A549 (cell line): ENCODE data around the gene UPK3A. TPM values are rescaled to one million over a fixed set of nuclear protein-coding genes. Genes with fewer than 3 reads are reported as not detected.
A peak's percentile ranks its signal among the peaks of the same experiment; 100 is the strongest.

ENCODE experiments used
- ATAC-seq, 2 experiments: fragments of 200-7000 bp in 1 of 2; fragments of >200 bp in 1 of 2; cut with Nextera tagmentation in 1 of 2; cut with Tn5 transposase in 1 of 2; 3 replicates each; pipeline versions ENCODE4 v1.8.0 to v1.9.1; 2018 to 2020; ENCODE audit warnings: mild to moderate bottlenecking in 1 of 2, moderate library complexity in 1 of 2
- CTCF ChIA-PET: fragments of 300-600 bp; sonication (Branson Sonifier 250); formaldehyde crosslinking; extraction: SDS; loops from one replicate; lab custom pipeline; 2021; ENCODE audit warnings: antibody characterized with exemption, inconsistent platforms; lab: Yijun Ruan, JAX
- POLR2A ChIA-PET: fragments of 350-600 bp; formaldehyde crosslinking; extraction: SDS; loops from one replicate; lab custom pipeline; 2021; ENCODE audit warnings: antibody characterized with exemption, inconsistent platforms; lab: Yijun Ruan, JAX
- DNase-seq, 2 experiments: peaks; one replicate each; pipeline versions ENCODE4 v3.0.0 to v3.0.0-alpha.2; 2011 to 2016; ENCODE audit warnings: low read depth in 1 of 2, low spot score in 1 of 2
- FAIRE-seq: peaks from 2 replicates; lab custom pipeline; 2011; peaks lifted over from hg19 to GRCh38; lab: Jason Lieb, UNC
- H3K27ac ChIP-seq, 2 experiments: fragments of >200 bp; sonication (Bioruptor Twin); formaldehyde crosslinking; 3 replicates each; pipeline ENCODE4 v1.5.1; 2016 to 2017
- H3K4me1 ChIP-seq: fragments of >200 bp; sonication (Bioruptor Twin); formaldehyde crosslinking; 3 replicates; pipeline ENCODE4 v1.6.1; 2016
- H3K4me2 ChIP-seq: fragments of >200 bp; sonication (Bioruptor Twin); formaldehyde crosslinking; 3 replicates; pipeline ENCODE4 v1.6.1; 2016
- H3K4me3 ChIP-seq: fragments of >200 bp; sonication (Bioruptor Twin); formaldehyde crosslinking; 3 replicates; pipeline ENCODE4 v1.5.1; 2016
- H3K9me3 ChIP-seq: fragments of >200 bp; sonication (Bioruptor Twin); formaldehyde crosslinking; 3 replicates; pipeline ENCODE4 v1.6.1; 2016
- CHD4 ChIP-seq: fragments of 200-600 bp; sonication (generic); IDR thresholded peaks from 2 replicates; pipeline ENCODE4 v1.6.1; 2016; ENCODE audit warnings: antibody characterized with exemption, mild to moderate bottlenecking, borderline replicate concordance
- EHF ChIP-seq: fragments of 250-450 bp; sonication (Bioruptor Pico); IDR thresholded peaks from 2 replicates; pipeline ENCODE4 v1.5.0; 2020; ENCODE audit warnings: mild to moderate bottlenecking
- ESRRA ChIP-seq: fragments of 150-350 bp; IDR thresholded peaks from 2 replicates; pipeline ENCODE4 v1.6.1; 2014; ENCODE audit warnings: mild to moderate bottlenecking, low read length, borderline replicate concordance
- FOSB ChIP-seq: fragments of 250-450 bp; sonication (Bioruptor Pico); IDR thresholded peaks from 2 replicates; pipeline ENCODE4 v1.5.0; 2020; ENCODE audit warnings: mild to moderate bottlenecking, moderate library complexity
- HEYL ChIP-seq: fragments of 250-450 bp; sonication (Bioruptor Pico); IDR thresholded peaks from 2 replicates; pipeline ENCODE4 v1.8.0; 2021; ENCODE audit warnings: mild to moderate bottlenecking, moderate library complexity
- HMGXB4 ChIP-seq: fragments of 250-450 bp; sonication (Bioruptor Pico); IDR thresholded peaks from 2 replicates; pipeline ENCODE4 v1.5.0; 2021; ENCODE audit warnings: mild to moderate bottlenecking, moderate library complexity, borderline replicate concordance
- HOXB13 ChIP-seq: fragments of 250-450 bp; sonication (Bioruptor Pico); IDR thresholded peaks from 2 replicates; pipeline ENCODE4 v1.5.0; 2020; ENCODE audit warnings: low read depth, mild to moderate bottlenecking, moderate library complexity
- KDM1A ChIP-seq: fragments of 200-600 bp; sonication (generic); IDR thresholded peaks from 2 replicates; pipeline ENCODE4 v1.6.1; 2016; ENCODE audit warnings: low read depth, mild to moderate bottlenecking
- MAZ ChIP-seq: fragments of 150-350 bp; IDR thresholded peaks from 2 replicates; pipeline ENCODE4 v1.6.1; 2014; ENCODE audit warnings: antibody characterized with exemption, low read depth, low read length, borderline replicate concordance
- POLR2A ChIP-seq: IDR thresholded peaks from 2 replicates; pipeline ENCODE4 v1.6.1; 2012; ENCODE audit warnings: mild to moderate bottlenecking, low read length
- RAD21 ChIP-seq, 2 experiments: fragments of >200 bp in 1 of 2; sonication (Bioruptor Twin) in 1 of 2; formaldehyde crosslinking in 1 of 2; IDR thresholded peaks in 1 of 2; conservative IDR thresholded peaks in 1 of 2; 2 replicates in 1 of 2; 3 replicates in 1 of 2; pipeline ENCODE4 v1.6.1; 2012 to 2018; ENCODE audit warnings: inconsistent platforms in 1 of 2
- RARB ChIP-seq: fragments of 250-450 bp; sonication (Bioruptor Pico); IDR thresholded peaks from 2 replicates; pipeline ENCODE4 v1.8.0; 2021; ENCODE audit warnings: mild to moderate bottlenecking, moderate library complexity
- REST ChIP-seq: fragments of 200-600 bp; sonication (generic); IDR thresholded peaks from 2 replicates; pipeline ENCODE4 v1.6.1; 2016; ENCODE audit warnings: antibody characterized with exemption, mild to moderate bottlenecking, moderate library complexity
- RNF2 ChIP-seq: fragments of 200-600 bp; sonication (generic); IDR thresholded peaks from 2 replicates; pipeline ENCODE4 v1.6.1; 2016; ENCODE audit warnings: low read depth, mild to moderate bottlenecking, antibody characterized with exemption, moderate library complexity, borderline replicate concordance
- SMC3 ChIP-seq: fragments of >200 bp; sonication (Bioruptor Twin); formaldehyde crosslinking; IDR thresholded peaks from 3 replicates; pipeline ENCODE4 v1.6.1; 2018; ENCODE audit warnings: inconsistent platforms
- SREBF2 ChIP-seq: fragments of 450-650 bp; IDR thresholded peaks from 2 replicates; pipeline ENCODE4 v1.6.1; 2014; ENCODE audit warnings: mild to moderate bottlenecking, moderate library complexity
- USF2 ChIP-seq: fragments of 450-650 bp; IDR thresholded peaks from 2 replicates; pipeline ENCODE4 v1.6.1; 2014; ENCODE audit warnings: antibody characterized with exemption
- ZC3H11A ChIP-seq: fragments of 450-650 bp; IDR thresholded peaks from 2 replicates; pipeline ENCODE4 v1.6.1; 2014; ENCODE audit warnings: antibody characterized with exemption, mild to moderate bottlenecking
- ZFP36 ChIP-seq: fragments of 450-650 bp; IDR thresholded peaks from 2 replicates; pipeline ENCODE4 v1.6.1; 2014; ENCODE audit warnings: borderline replicate concordance; ENCODE audit not compliant: partially characterized antibody
- ZNF302 ChIP-seq: fragments of 250-450 bp; sonication (Bioruptor Pico); IDR thresholded peaks from 2 replicates; pipeline ENCODE4 v1.9.0; 2021; ENCODE audit warnings: inconsistent platforms, mild to moderate bottlenecking, moderate library complexity
- WGBS: methylation state at CpG from one replicate; pipeline ENCODE4 v1.1.6; 2017; ENCODE audit errors: missing lambda C conversion rate; 5-methylcytosine and 5-hydroxymethylcytosine counted together
- polyA plus RNA-seq, 4 experiments: library from polyadenylated mRNA; depleted of rRNA in 3 of 4; stranded (reverse); fragments of >200 nt; fragmentation: RNase III in 1 of 4; extraction: RNeasy Plus Mini Kit Qiagen cat#74134 plus additional on column Dnase treatment in 1 of 4; gene quantifications; 2 replicates in 3 of 4; 3 replicates in 1 of 4; pipeline ENCODE4 v1.2.3, GENCODE V29; 2011 to 2017
- TF ChIP-seq, protein P1 (sequence below): IDR thresholded peaks from 2 replicates; pipeline ENCODE4 v1.6.1; 2012; ENCODE audit warnings: low read depth, borderline replicate concordance

Gene UPK3A
- polyA plus RNA-seq, 2 of the 4 experiments (the other 2 are of a cell fraction): not detected

GRCh38 chr22:45280587-45280980 is 4.2 kb upstream of the UPK3A start:
- WGBS: 90% methylated on average over 3 of the region's 3 CpGs
- CTCF ChIA-PET: no interaction called here
- H3K9me3 ChIP-seq: no peaks in the 10 kb centered on the region
- no peak for ATAC-seq
- H3K4me1 ChIP-seq: peaks cover 16% of the 10 kb centered on the region
- no peak for FAIRE-seq
- POLR2A ChIA-PET: interaction anchor here (0.6 kb wide), 1 partner anchor 89 kb away, joined by 7 read pairs; no protein-coding TSS in a partner anchor
- no peak for DNase-seq
- no peak for TF ChIP-seq FOSB (CRISPR knock-in tag)
- no peak for TF ChIP-seq EHF (CRISPR knock-in tag)
- TF ChIP-seq REST: no peak
- TF ChIP-seq, protein P1, sequence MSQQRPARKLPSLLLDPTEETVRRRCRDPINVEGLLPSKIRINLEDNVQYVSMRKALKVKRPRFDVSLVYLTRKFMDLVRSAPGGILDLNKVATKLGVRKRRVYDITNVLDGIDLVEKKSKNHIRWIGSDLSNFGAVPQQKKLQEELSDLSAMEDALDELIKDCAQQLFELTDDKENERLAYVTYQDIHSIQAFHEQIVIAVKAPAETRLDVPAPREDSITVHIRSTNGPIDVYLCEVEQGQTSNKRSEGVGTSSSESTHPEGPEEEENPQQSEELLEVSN: no peak
- TF ChIP-seq USF2: no peak
- no peak for TF ChIP-seq HOXB13 (CRISPR knock-in tag)
- TF ChIP-seq ZC3H11A: no peak
- no peak for TF ChIP-seq RAD21 (conservative IDR thresholded peaks at IDR 0.05 in 1 of 2, IDR thresholded peaks at IDR 0.05 in 1 of 2)
- TF ChIP-seq, all 56 proteins: peak for 0
- Histone ChIP-seq H3K4me3 (no peak overlapping the region), H3K27ac (peak overlapping the region in 1 of 2 experiments; percentile 59; a peak in 2 of 6 replicates), H3K4me2 (no peak overlapping the region)

DNA sequence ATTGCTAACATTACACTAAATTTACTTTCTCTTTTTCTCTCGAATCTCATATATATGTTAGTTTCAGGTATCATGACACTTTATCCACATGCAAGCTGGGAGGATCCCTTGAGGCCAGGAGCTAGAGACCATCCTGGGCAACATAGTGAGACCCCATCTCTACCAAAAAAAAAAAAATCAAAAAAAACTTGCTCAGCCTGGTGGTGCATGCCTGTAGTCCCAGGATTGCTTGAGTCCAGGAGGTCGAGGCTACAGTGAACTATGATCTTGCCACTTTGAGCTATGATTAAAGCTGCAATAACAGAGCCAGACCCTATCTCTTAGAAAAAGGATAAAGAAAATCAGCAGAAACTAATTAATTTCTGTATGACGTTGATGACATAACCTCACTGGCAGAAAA is 3.7 kb upstream of the UPK3A start:
- ATAC-seq (no peak), DNase-seq (no peak), FAIRE-seq (no peak)
- POLR2A ChIA-PET: no interaction called here
- H3K4me2 ChIP-seq: no peak overlapping the region
- H3K27ac ChIP-seq: no peak overlapping the region
- TF ChIP-seq RNF2 (no peak), REST (no peak), KDM1A (no peak), ZFP36 (no peak), CHD4 (no peak), EHF (CRISPR knock-in tag) (no peak), POLR2A (no peak), SMC3 (no peak), RARB (CRISPR knock-in tag) (no peak), MAZ (no peak), FOSB (CRISPR knock-in tag) (no peak), ZNF302 (no peak), HEYL (no peak), ESRRA (no peak), SREBF2 (no peak), HMGXB4 (CRISPR knock-in tag) (no peak)
- peaks cover 16% of the 10 kb centered on the region for H3K4me1 ChIP-seq
- H3K4me3 ChIP-seq: no peak overlapping the region
- CTCF ChIA-PET: no interaction called here
- WGBS: 81% methylated on average over 3 of the region's 3 CpGs
- no peaks in the 10 kb centered on the region for H3K9me3 ChIP-seq
